ENCODE results near the gene TUBA3D.
"Not testable (repeated sequence)": the region's sequence is repeated elsewhere in the genome, so short reads cannot be mapped to it uniquely, and the experiment has no call there.

- TF ChIP-seq, protein P1, sequence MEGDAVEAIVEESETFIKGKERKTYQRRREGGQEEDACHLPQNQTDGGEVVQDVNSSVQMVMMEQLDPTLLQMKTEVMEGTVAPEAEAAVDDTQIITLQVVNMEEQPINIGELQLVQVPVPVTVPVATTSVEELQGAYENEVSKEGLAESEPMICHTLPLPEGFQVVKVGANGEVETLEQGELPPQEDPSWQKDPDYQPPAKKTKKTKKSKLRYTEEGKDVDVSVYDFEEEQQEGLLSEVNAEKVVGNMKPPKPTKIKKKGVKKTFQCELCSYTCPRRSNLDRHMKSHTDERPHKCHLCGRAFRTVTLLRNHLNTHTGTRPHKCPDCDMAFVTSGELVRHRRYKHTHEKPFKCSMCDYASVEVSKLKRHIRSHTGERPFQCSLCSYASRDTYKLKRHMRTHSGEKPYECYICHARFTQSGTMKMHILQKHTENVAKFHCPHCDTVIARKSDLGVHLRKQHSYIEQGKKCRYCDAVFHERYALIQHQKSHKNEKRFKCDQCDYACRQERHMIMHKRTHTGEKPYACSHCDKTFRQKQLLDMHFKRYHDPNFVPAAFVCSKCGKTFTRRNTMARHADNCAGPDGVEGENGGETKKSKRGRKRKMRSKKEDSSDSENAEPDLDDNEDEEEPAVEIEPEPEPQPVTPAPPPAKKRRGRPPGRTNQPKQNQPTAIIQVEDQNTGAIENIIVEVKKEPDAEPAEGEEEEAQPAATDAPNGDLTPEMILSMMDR (IDR thresholded peaks at IDR 0.05; ENCODE audit: poor library complexity) = not testable (repeated sequence)
- not testable (repeated sequence) for TF ChIP-seq EZH2phosphoT487 (IDR thresholded peaks at IDR 0.05; ENCODE audit: low read depth, severe bottlenecking, unreplicated experiment)
These were observed 9.1 kb downstream of the TUBA3D start for GRCh38 chr2:131484906-131485460.
